Left kidney (tissue), 2 donors: ENCODE results near the gene SMARCA1. TPM values are rescaled to one million over a fixed set of nuclear protein-coding genes. Genes with fewer than 3 reads are reported as not detected.

Experiments used
- DNase-seq: peaks from one replicate; pipeline ENCODE4 v3.0.0-alpha.2; 2013
- polyA plus RNA-seq: library from polyadenylated mRNA; unstranded; fragments of 120-200 nt; gene quantifications from one replicate; pipeline ENCODE4 v1.2.1, GENCODE V29; 2013; ENCODE audit not compliant: insufficient read length

SMARCA1 gene
- polyA plus RNA-seq, 1 donor = 125 TPM

DNA sequence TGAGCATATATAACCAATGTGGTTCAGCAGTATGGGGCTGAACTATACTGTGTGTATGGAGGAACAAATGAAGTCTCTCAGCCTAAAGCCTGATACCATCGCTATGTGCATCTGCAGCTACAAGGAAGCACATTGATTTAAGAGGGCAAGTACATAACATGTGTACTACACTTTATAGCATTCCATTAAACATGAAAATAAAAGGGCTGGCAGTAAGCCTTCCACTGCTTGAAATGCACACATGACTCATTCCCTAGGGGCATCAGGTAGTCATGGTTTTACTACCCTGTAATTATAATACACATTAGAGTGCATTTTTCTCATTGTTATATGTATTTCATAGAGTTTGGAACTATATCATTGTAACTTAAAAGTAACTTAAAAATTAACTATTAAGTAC, 51.2 kb downstream of the SMARCA1 start:
- peak; percentile 2 for DNase-seq

- no peak for DNase-seq
These were observed 60.6 kb downstream of the SMARCA1 start for GRCh38 chrX:129462707-129463106.

- no peak for DNase-seq
These were observed 61.4 kb downstream of the SMARCA1 start for GRCh38 chrX:129461801-129462456.

GRCh38 chrX:129452523-129452922, 70.8 kb downstream of the SMARCA1 start:
- no peak for DNase-seq

GRCh38 chrX:129450123-129450522, 73.2 kb downstream of the SMARCA1 start:
- DNase-seq = no peak

DNA sequence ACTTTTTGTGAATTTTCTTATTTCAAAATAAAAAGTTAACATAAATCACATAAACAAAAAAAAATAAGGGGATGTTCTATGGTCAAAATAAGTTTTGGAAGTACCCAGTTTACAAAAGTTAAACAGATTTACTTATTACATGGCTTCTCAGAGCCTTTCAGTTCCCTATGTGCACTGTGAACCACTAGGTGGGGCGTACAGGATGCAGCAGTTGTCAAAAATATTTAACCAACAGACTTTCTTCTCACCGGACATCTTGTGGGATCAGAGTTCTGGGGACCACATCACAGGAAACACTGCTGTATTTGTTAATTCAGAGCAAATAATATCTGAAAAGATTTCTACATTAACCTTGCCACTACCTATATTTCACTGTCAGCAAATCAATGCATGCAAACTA, 74.1 kb downstream of the SMARCA1 start:
- DNase-seq = no peak

GRCh38 chrX:129445436-129445835, 77.9 kb downstream of the SMARCA1 start:
- DNase-seq = no peak

DNA sequence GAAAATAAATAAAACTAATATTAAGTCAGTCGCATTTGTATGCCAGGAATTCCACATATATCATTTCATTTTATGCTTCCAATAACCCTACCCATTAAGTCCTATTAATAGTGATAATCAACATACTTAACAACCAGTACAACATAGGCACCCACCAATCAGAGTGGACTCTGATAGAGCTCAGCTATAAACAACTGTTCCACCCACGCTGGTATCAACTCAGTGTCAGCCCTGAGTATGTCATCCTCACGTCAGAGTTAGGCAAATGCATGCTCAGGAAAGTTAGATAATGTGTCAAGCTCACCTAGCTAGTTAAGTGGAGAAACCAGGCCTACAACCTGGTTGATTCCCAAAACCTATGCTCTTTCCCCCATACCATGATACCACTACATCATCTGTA, 89.3 kb downstream of the SMARCA1 start:
- no peak for DNase-seq

DNA sequence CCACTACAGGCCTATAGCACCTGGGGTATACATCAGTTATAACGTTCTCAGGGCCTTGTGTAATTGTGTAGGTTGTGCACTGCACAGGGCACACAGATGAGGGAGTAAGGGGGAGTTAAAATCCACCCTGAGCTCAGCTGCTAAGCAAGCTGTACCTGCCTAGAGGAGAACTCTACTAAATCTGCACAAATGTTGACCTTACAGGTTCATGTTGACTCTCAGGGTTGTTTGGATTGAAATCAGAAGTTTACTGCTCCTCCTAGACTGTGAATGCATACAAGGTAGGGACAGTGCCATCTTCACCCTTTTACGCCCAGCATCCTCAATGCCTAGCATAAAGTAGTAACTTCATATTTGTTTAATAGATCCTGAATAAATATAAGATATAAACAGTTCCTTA, 89.8 kb downstream of the SMARCA1 start:
- no peak for DNase-seq

GRCh38 chrX:129427267-129427666, 96.0 kb downstream of the SMARCA1 start:
- DNase-seq = no peak

GRCh38 chrX:129423191-129423590, 100.1 kb downstream of the SMARCA1 start:
- no peak for DNase-seq

DNA sequence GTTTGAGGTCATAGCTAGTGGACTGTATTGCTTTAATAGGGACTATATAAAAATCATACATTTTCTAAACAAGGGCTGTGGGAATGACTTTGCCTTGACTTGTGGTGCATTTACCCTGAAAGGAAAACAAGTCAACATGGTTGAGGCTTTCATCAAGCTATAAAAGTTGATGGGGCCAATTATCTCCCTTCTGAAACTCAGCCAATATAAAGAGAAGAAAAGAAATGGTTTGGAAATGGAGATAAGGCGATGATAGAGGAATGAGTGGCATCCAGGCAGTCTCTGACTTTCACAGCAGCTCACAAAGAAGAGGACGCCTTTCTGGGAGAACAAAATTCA, 118.7 kb downstream of the SMARCA1 start:
- DNase-seq = peak; percentile 3

GRCh38 chrX:129403974-129404669, 119.2 kb downstream of the SMARCA1 start:
- no peak for DNase-seq

Other genes starting within 250 kb of the SMARCA1 start
- 35.8 TPM for gene OCRL, start 16.8 kb upstream of the SMARCA1 start, polyA plus RNA-seq
- gene APLN, start 131.5 kb upstream of the SMARCA1 start, polyA plus RNA-seq = 4.4 TPM
- gene XPNPEP2, start 215.5 kb upstream of the SMARCA1 start, polyA plus RNA-seq = 81.5 TPM